ENCODE results near the gene C16orf78. TPM values are rescaled to one million over a fixed set of nuclear protein-coding genes. Genes with fewer than 3 reads are reported as not detected.

Gene C16orf78
- polyA plus RNA-seq, 6 donors from 2014 or later = not detected

DNA sequence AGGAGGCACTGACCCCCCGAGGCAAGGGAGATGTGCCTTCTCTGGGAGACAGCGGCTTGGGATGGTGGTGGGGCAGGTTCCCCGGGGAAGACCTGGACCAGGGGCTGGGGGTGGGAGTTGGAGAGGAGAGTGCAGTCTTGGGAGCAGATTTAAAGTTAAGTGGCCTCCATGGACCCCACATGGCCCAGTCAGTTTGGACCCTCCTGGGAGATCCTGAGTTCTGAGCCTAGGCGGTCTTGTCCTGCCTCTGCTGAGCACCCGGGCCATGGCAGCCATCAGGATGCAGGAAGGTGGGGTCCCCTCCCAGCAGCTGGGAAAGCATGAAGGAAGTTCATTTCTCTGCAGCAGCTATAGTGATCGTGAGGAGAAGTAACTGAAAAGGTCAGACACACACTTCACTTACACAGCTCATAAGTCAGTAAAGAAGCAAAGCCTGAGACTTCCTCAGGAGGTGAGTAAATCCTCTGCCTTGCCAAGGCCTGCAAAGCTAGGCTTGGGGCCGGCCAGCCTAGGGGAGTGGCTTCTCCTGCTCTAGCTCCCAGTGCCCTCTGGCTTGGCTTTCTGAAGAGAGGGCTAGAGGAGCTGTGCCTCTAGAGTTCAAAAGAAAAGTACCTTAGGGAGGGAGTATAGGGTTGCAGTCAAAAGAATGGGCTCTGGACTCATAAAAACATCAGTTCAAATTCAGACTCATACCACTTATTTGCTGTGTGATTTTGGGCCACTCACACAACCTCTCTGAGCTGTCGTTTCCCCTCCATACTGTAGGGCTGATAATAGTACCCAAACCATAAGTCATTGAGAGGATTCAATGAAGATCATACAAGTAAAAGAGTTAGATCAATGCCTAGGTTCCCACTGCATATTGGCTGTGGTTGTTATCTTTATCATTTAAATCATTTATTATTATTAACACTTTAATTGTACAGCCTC is 31.0 kb upstream of the C16orf78 start:
- no peak overlapping the region for H3K27ac Mint-ChIP-seq
- no peaks in the 10 kb centered on the region for H3K36me3 Mint-ChIP-seq
- H3K4me3 Mint-ChIP-seq = no peak overlapping the region
- H3K4me1 Mint-ChIP-seq = no peaks in the 10 kb centered on the region
- H3K27me3 Mint-ChIP-seq = peaks cover 5 to 47% (median 38%) of the 10 kb centered on the region in 3 donors
- DNase-seq = no peak
- H3K9me3 Mint-ChIP-seq = peaks cover 0 to 3% (median 1%) of the 10 kb centered on the region in 7 donors
- no peak for ATAC-seq (ENCODE audit: low read depth in 2 of 2)

DNA sequence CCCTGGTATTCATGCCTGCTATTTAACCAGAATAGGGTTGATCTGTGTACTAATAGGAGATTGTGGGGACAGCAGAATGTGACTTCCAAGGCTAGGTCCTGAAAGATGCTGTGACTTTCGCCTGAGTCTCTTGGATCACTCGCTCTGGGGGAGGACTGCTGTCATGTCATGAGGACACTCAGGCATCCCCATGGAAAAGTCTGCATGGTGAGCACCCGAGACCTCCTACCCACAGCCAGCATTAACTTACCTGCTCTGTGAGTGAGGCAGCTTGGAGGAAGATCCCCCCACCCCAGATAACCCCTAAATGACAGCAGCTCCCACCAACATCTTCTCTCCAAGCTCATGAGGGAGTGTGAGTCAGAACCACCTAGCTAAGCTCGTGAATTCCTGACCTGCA is 30.3 kb upstream of the C16orf78 start:
- no peak for DNase-seq
- H3K4me3 Mint-ChIP-seq = no peak overlapping the region
- peaks cover 5 to 43% (median 31%) of the 10 kb centered on the region in 3 donors for H3K27me3 Mint-ChIP-seq
- no peaks in the 10 kb centered on the region for H3K36me3 Mint-ChIP-seq
- no peak for ATAC-seq (ENCODE audit: low read depth in 2 of 2)
- H3K4me1 Mint-ChIP-seq = no peaks in the 10 kb centered on the region
- H3K9me3 Mint-ChIP-seq = peaks cover 0 to 3% (median 1%) of the 10 kb centered on the region in 7 donors
- H3K27ac Mint-ChIP-seq = no peak overlapping the region

DNA sequence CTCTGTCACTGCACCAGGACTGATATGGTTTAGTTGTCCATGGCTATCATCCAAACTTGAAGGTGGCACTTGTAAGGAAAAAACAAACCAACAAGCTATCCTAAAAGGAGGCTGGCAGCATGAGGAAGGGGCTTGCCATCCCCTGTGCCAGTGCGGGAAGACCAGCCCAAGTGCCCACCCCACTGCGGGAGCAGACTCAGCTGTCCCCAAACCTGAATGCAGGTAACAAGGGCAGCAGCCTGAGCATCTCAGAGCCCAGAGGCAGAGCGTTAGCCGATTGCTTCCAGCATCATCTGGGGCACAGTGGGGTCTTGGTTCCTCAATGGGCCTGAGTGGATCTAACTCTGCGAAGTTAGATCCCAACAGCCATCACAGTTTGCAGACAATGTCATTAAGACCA is 29.2 kb upstream of the C16orf78 start:
- Mint-ChIP-seq H3K4me1 (no peaks in the 10 kb centered on the region), H3K27ac (no peak overlapping the region), H3K27me3 (peaks cover 4 to 32% (median 20%) of the 10 kb centered on the region in 3 donors), H3K36me3 (no peaks in the 10 kb centered on the region), H3K9me3 (peaks cover 0 to 3% (median 1%) of the 10 kb centered on the region in 7 donors), H3K4me3 (no peak overlapping the region)
- no peak for ATAC-seq (ENCODE audit: low read depth in 2 of 2)
- DNase-seq = no peak

DNA sequence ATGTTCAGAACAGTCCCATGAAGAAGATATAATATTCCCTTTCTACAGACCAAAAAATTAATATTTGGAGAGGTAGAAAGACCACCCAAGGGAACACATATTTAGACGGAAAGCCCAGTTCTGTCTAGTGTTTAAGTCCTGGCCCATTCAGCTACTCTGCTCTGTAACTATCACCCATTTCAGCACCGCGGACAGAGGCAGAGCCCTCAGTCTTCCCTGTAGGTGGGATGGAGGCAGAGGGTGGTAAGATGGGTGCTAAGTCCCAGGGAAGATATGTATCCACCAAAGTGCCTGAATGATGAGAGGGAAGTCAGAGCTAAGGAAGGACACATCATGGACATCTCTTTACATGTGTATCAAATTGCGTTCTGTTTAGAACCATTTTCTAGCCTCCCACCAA is 27.8 kb upstream of the C16orf78 start:
- Mint-ChIP-seq H3K9me3 (peaks cover 0 to 3% (median 1%) of the 10 kb centered on the region in 7 donors), H3K36me3 (no peaks in the 10 kb centered on the region), H3K27ac (no peak overlapping the region), H3K4me3 (no peak overlapping the region), H3K27me3 (peaks cover 8 to 28% (median 26%) of the 10 kb centered on the region in 3 donors), H3K4me1 (peaks cover 0 to 5% (median 0%) of the 10 kb centered on the region in 3 donors)
- no peak for ATAC-seq (ENCODE audit: low read depth in 2 of 2)
- no peak for DNase-seq

DNA sequence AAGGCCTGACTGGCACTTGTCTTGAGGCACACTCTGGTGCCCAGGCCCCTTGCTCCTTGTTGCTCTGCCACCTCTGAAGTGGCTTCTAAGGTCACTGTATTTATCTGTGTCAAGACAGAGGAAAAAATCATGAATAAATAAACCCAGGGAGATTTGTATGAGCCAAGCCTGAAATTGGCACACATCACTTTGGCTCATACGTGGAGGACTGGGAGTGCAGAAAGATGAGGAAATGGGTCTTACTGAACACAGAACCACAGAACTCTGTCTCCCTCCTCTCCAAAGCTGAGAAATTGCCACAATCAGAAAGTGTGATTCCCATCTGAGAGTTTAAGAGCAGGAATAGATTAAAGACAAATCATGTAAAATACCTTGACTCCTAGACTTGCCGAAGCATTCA is 27.1 kb upstream of the C16orf78 start:
- Mint-ChIP-seq H3K4me1 (peaks cover 0 to 8% (median 0%) of the 10 kb centered on the region in 3 donors), H3K27me3 (peaks cover 11 to 31% (median 29%) of the 10 kb centered on the region in 3 donors), H3K27ac (no peak overlapping the region), H3K4me3 (no peak overlapping the region), H3K36me3 (no peaks in the 10 kb centered on the region), H3K9me3 (peaks cover 0 to 5% (median under 1%) of the 10 kb centered on the region in 7 donors)
- no peak for DNase-seq
- no peak for ATAC-seq (ENCODE audit: low read depth in 2 of 2)

DNA sequence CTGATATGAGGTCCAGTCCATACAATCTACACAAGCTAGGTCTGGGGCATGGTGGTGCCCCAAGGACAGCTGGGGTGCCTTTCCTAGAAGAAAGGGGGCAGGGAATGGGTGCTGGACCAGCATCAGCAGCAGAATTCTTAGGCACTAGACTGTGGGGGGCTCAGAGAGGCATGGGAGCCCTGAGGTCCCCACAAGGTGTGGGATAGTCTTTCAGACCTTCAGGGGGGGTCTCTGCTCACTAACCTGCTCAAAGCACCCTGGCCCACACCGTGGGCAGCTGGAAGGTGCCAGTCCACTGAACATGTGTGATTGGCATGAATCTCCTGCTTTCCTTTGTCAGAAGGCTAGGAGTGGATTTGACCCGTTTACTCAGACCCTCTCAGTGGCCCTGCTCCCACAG is 26.1 kb upstream of the C16orf78 start:
- Mint-ChIP-seq H3K27me3 (peaks cover 11 to 25% (median 22%) of the 10 kb centered on the region in 3 donors), H3K27ac (no peak overlapping the region), H3K4me1 (peaks cover 0 to 8% (median 0%) of the 10 kb centered on the region in 3 donors), H3K9me3 (peaks cover 0 to 5% (median 0%) of the 10 kb centered on the region in 7 donors), H3K4me3 (no peak overlapping the region), H3K36me3 (no peaks in the 10 kb centered on the region)
- ATAC-seq (ENCODE audit: low read depth in 2 of 2) = no peak
- no peak for DNase-seq

DNA sequence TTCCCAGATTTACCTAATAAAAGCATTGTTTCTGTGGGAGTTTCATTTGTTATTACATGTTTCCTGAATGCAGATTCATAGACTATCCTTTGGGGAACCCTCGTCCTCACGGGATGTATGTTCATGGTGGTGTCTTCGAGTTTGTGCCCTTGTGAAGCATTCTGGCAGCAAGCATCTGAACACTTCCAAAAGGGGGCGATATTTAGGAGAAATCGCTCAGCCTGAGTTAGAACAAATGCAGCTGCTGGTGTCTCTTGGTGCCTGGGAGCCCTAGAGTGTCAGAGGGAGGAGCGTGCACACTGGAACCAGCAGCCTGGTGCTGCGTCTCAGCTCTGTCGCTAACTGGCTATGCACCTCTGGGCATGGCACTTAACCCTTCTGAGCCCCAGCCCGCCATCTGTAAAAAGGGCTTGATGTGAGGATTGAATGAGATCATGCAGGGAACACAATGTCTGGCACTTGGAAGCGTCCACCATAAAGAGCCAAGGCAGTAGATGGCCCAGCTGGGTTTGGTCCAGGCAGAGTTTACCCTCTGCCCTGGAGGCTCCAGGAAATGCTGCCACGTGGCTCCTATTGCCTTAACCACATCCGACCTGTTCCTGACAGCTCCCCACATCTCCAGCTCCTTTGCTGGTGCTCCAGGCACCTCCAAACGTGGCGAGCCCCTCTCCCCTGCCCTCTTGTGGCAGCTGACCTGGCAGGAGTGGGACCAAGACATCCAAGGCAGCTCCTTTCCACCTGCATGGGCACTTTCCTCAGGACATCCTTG is 25.0 kb upstream of the C16orf78 start:
- H3K36me3 Mint-ChIP-seq = no peaks in the 10 kb centered on the region
- no peak overlapping the region for H3K4me3 Mint-ChIP-seq
- DNase-seq (no peak), ATAC-seq (ENCODE audit: low read depth in 2 of 2) (no peak)
- no peak overlapping the region for H3K27ac Mint-ChIP-seq
- peaks cover 0 to 5% (median 0%) of the 10 kb centered on the region in 7 donors for H3K9me3 Mint-ChIP-seq
- peaks cover 11 to 25% (median 21%) of the 10 kb centered on the region in 3 donors for H3K27me3 Mint-ChIP-seq
- peaks cover 0 to 8% (median 0%) of the 10 kb centered on the region in 3 donors for H3K4me1 Mint-ChIP-seq

DNA sequence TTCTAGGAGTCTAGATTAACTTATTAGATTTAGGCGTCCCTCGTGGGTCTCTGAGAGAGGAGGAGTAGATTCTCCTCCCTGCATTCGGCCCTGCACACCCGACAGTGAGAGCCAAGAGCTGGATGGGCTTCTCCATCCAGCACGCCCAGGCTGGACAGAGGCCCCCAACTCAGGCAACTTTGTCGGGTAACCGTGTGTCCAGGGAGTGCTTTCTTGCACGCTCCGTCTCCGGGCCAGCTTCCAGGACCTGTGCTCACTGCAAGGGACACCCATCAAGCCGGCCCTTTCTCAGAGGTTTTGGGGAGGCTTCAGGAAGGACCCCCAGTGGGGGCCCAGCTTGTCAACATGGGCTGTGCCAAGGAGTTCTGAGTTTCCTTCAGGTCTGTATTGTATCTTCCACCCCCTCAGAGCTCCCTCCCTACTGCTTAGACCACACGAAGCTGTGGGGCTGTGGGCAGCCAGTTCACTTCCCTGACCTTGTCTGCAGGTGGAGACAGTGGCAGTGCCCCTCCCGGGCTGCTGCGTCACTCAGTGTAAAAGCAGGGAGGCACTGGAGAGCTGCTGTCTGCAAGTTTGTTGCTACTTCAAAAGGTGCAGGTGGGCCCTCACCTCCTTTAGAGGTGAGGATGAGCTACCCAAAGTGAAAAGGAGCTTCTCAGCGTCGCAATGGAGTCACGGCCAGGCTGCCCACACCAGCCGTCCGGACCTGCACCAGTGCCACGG is 24.0 kb upstream of the C16orf78 start:
- peaks cover 0 to 5% (median 0%) of the 10 kb centered on the region in 7 donors for H3K9me3 Mint-ChIP-seq
- H3K27me3 Mint-ChIP-seq = peaks cover 11 to 32% (median 21%) of the 10 kb centered on the region in 3 donors
- H3K27ac Mint-ChIP-seq = no peak overlapping the region
- DNase-seq = no peak
- H3K36me3 Mint-ChIP-seq = no peaks in the 10 kb centered on the region
- no peak for ATAC-seq (ENCODE audit: low read depth in 2 of 2)
- H3K4me3 Mint-ChIP-seq = no peak overlapping the region
- H3K4me1 Mint-ChIP-seq = peaks cover 0 to 8% (median 0%) of the 10 kb centered on the region in 3 donors

DNA sequence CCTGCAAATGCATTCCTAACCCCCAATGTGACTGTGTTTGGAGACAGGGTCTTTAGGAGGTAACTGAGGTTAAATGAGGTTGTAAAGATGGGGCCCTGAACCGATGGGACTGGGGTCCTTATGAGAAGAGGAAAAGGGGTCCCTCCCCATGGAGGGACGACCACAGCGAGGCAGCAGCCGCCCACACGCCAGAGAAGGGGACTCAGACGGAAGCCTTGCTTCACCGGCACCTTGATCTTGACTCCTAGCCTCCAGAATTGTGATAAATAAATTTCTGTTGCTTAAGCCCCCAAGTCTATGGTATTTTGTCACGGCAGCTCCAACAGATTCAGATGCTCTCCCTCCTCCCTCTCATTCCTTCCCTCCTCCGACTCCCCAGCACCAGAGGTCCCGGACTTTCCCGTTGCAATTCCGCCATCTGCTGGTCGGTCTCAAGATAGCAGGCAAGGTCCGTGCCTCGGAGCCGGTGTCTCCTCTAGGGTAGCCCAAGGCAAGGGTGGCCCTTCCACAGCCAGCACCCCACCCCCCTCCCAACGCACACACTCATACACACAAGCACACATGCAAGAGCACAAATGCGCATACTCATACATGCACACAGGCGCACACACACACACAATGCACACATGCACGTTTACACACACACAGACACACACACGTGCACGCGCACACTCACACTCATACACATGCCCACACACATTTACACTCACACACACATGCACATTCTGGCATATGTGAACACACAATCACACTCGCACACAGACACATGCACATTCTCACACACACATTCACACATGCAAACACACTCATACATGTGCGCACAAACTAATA is 23.1 kb upstream of the C16orf78 start:
- no peak for ATAC-seq (ENCODE audit: low read depth in 2 of 2)
- Mint-ChIP-seq H3K27ac (no peak overlapping the region), H3K36me3 (no peaks in the 10 kb centered on the region), H3K9me3 (peaks cover 0 to 5% (median 0%) of the 10 kb centered on the region in 7 donors), H3K27me3 (peaks cover 11 to 32% (median 21%) of the 10 kb centered on the region in 3 donors), H3K4me3 (peak overlapping the region in 2 of 8 donors; percentile 2 to 60), H3K4me1 (peaks cover 0 to 8% (median 0%) of the 10 kb centered on the region in 3 donors)
- no peak for DNase-seq

DNA sequence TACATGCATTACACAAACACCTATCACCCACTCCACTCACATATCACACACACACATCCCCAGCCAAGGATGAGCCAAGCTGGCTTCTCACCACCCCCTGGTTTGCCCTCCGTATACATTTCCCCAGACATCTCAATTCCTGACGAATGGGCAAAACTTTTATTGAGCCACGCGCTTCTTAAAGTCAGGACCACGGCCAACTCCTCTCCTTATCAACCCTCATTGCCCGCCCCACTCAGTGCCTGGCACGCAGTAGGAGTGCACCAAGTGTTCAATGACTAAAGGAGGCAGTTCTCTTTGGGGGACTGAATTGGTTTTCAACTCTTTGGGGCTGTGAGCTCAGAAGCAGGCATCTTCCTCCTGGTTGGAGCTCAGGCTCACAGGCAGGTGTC is 22.5 kb upstream of the C16orf78 start:
- DNase-seq (no peak), ATAC-seq (ENCODE audit: low read depth in 2 of 2) (no peak)
- peak overlapping the region in 1 of 8 donors; percentile 2 for H3K4me3 Mint-ChIP-seq
- peaks cover 0 to 5% (median 0%) of the 10 kb centered on the region in 7 donors for H3K9me3 Mint-ChIP-seq
- H3K27me3 Mint-ChIP-seq = peaks cover 11 to 35% (median 21%) of the 10 kb centered on the region in 3 donors
- no peak overlapping the region for H3K27ac Mint-ChIP-seq
- peaks cover 0 to 8% (median 0%) of the 10 kb centered on the region in 3 donors for H3K4me1 Mint-ChIP-seq
- H3K36me3 Mint-ChIP-seq = no peaks in the 10 kb centered on the region

DNA sequence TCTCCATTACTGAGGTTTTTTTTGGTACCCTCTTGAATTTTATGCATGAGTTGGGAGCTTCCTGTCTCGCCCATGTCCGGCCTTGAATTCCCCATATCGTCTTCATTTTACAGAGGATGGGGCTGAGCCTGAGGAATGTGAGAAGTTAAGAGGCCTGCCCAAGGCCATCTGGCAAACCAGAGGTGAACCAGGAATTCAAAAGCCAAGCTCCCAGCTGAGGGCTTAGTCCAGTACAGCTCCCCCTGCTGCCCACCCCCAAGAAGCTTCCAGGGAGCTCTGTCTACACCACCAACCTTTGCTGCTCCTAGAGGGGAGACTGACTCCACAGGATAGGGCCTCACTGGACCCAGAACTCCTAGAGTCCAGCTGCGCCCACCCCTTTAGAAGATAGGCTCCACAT is 20.7 kb upstream of the C16orf78 start:
- no peak overlapping the region for H3K27ac Mint-ChIP-seq
- DNase-seq (no peak), ATAC-seq (ENCODE audit: low read depth in 2 of 2) (no peak)
- H3K36me3 Mint-ChIP-seq = no peaks in the 10 kb centered on the region
- no peak overlapping the region for H3K4me3 Mint-ChIP-seq
- H3K9me3 Mint-ChIP-seq = peaks cover 0 to 5% (median 0%) of the 10 kb centered on the region in 7 donors
- H3K27me3 Mint-ChIP-seq = peaks cover 18 to 43% (median 30%) of the 10 kb centered on the region in 3 donors
- H3K4me1 Mint-ChIP-seq = peaks cover 0 to 8% (median 0%) of the 10 kb centered on the region in 3 donors

DNA sequence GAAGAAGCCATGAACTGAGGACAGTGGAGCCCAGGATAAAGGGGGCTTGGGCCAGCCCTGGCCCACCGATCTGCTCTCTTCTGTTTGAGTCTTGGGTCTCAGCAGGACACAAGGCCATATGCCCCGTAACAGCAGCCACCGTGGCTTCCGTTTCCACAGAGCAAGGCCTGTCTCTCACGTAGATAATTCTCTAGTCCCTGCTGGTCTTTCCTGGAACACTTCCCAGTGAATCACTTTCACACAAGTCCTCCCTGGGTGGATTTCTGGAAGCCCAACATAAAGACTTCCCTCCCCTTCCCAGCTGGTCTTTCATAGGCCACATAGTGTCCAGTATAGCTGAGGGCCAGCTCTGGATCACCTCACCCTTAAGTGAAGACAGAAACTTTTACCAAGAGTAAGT is 19.9 kb upstream of the C16orf78 start:
- Mint-ChIP-seq H3K4me3 (no peak overlapping the region), H3K4me1 (peaks cover 0 to 8% (median 0%) of the 10 kb centered on the region in 3 donors), H3K27ac (no peak overlapping the region), H3K36me3 (no peaks in the 10 kb centered on the region), H3K27me3 (peaks cover 21 to 48% (median 30%) of the 10 kb centered on the region in 3 donors), H3K9me3 (peaks cover 0 to 5% (median 0%) of the 10 kb centered on the region in 7 donors)
- DNase-seq (no peak), ATAC-seq (ENCODE audit: low read depth in 2 of 2) (no peak)

Data from naive B cell (primary cell).